Transverse colon (tissue), 4 donors: ENCODE data around the gene RAD51C. TPM values are rescaled to one million over a fixed set of nuclear protein-coding genes. Genes with fewer than 3 reads are reported as not detected.
"Not testable (repeated sequence)": the region's sequence is repeated elsewhere in the genome, so short reads cannot be mapped to it uniquely, and the experiment has no call there.

Source experiments
- DNase-seq: peaks from one replicate; pipeline ENCODE4 v3.0.0-alpha.2; 2019
- H3K27ac ChIP-seq, 4 donors: fragments of 200-600 bp; sonication (generic); 2 replicates each; pipeline ENCODE4 v1.5.1; 2016 to 2018; ENCODE audit warnings: inconsistent platforms in 4 of 4
- H3K27me3 ChIP-seq: fragments of 200-600 bp; sonication (generic); 2 replicates; pipeline ENCODE4 v1.5.1; 2017; ENCODE audit warnings: inconsistent platforms
- H3K36me3 ChIP-seq, 4 donors: fragments of 200-600 bp; sonication (generic); 2 replicates each; pipeline ENCODE4 v1.5.1; 2017 to 2019; ENCODE audit warnings: inconsistent platforms in 4 of 4
- H3K4me1 ChIP-seq, 4 donors: fragments of 200-600 bp; sonication (generic); 2 replicates each; pipeline ENCODE4 v1.5.1; 2017 to 2020; ENCODE audit warnings: inconsistent platforms in 4 of 4
- H3K4me3 ChIP-seq, 4 donors: fragments of 200-600 bp; sonication (generic); 1 replicate in 1 of 4; 2 replicates in 3 of 4; pipeline versions ENCODE4 v1.5.1 to v1.6.1; 2017 to 2019; ENCODE audit warnings: inconsistent platforms in 4 of 4
- H3K9me3 ChIP-seq, 2 donors: fragments of 200-600 bp; sonication (generic); 2 replicates each; pipeline ENCODE4 v1.5.1; 2017 to 2019; ENCODE audit warnings: inconsistent platforms in 2 of 2
- CTCF ChIP-seq, 5 experiments: fragments of 200-600 bp in 3 of 5; fragments of 450-650 bp in 2 of 5; sonication (generic) in 3 of 5; IDR thresholded peaks; 1 replicate in 2 of 5; 2 replicates in 3 of 5; pipeline ENCODE4 v1.5.1; 2016 to 2017; ENCODE audit warnings: antibody characterized with exemption in 5 of 5, inconsistent platforms in 3 of 5, mild to moderate bottlenecking in 2 of 5, moderate library complexity in 1 of 5
- EP300 ChIP-seq: sonication (generic); formaldehyde crosslinking; IDR thresholded peaks from one replicate; pipeline ENCODE4 v1.6.1; 2017; ENCODE audit warnings: antibody characterized with exemption, low read depth
- POLR2A ChIP-seq: fragments of 450-650 bp; IDR thresholded peaks from one replicate; pipeline ENCODE4 v1.6.1; 2016; ENCODE audit warnings: antibody characterized with exemption, mild to moderate bottlenecking, moderate library complexity
- POLR2AphosphoS5 ChIP-seq, 3 donors: sonication (generic); formaldehyde crosslinking; IDR thresholded peaks; one replicate each; pipeline ENCODE4 v1.6.1; 2016; ENCODE audit warnings: antibody characterized with exemption in 3 of 3
- WGBS, 2 donors: methylation state at CpG; one replicate each; pipeline ENCODE4 v1.1.5; 2018; ENCODE audit warnings: low coverage in 1 of 2; 5-methylcytosine and 5-hydroxymethylcytosine counted together
- in situ Hi-C, 4 donors: fragments of 200-750 bp; cut with MboI; loops; one replicate each; pipeline versions ENCODE4 v1.15.0 to v1.15.1; 2017; ENCODE audit warnings: low sequenced_read_pairs in 3 of 4, low pct_ligation_motif_present in 1 of 4, low pct_unique_long_range_greater_than_20kb in 1 of 4
- intact Hi-C: fragments of 100-400 bp; cut with DNase I; formaldehyde crosslinking; loops from one replicate; pipeline ENCODE4 v1.15.1; 2023; ENCODE audit warnings: low total_unique reads
- total RNA-seq, 4 donors: library from RNA; depleted of rRNA; stranded (reverse); fragments of >200 nt; gene quantifications; one replicate each; pipeline ENCODE4 v1.1.0, GENCODE V29; 2016

Gene RAD51C
- total RNA-seq, 4 donors from 2014 or later = 4.9 to 37.0 (median 9.2) TPM

GRCh38 chr17:58688521-58688920, 3.9 kb upstream of the RAD51C start:
- H3K27me3 ChIP-seq = no peaks in the 10 kb centered on the region
- TF ChIP-seq CTCF (IDR thresholded peaks at IDR 0.05) (no peak), EP300 (no peak), POLR2A (no peak), POLR2AphosphoS5 (IDR thresholded peaks at IDR 0.05) (no peak)
- no peak overlapping the region for H3K27ac ChIP-seq
- DNase-seq = no peak
- in situ Hi-C loops (no loop called here), intact Hi-C loops (no loop called here)
- H3K9me3 ChIP-seq = no peaks in the 10 kb centered on the region
- no peaks in the 10 kb centered on the region for H3K36me3 ChIP-seq
- H3K4me3 ChIP-seq = no peak overlapping the region
- peaks cover 5 to 15% (median 7%) of the 10 kb centered on the region in 4 donors for H3K4me1 ChIP-seq
- 83 to 85% methylated on average over 1 to 2 of the region's 2 CpGs for WGBS, 2 donors

- WGBS, 2 donors = 94 to 95% methylated on average over 6 to 7 of the region's 7 CpGs
- in situ Hi-C loops, DNase-seq, H3K36me3 ChIP-seq, H3K9me3 ChIP-seq, H3K27me3 ChIP-seq, H3K27ac ChIP-seq, H3K4me3 ChIP-seq: not testable (repeated sequence)
- intact Hi-C loops = loop anchor here (10.0 kb wide), 1 partner anchor 165 kb away; no protein-coding TSS in a partner anchor
- peaks cover 5 to 21% (median 8%) of the 10 kb centered on the region in 4 donors for H3K4me1 ChIP-seq
These were observed 2.4 kb upstream of the RAD51C start for GRCh38 chr17:58690033-58690432.

DNA sequence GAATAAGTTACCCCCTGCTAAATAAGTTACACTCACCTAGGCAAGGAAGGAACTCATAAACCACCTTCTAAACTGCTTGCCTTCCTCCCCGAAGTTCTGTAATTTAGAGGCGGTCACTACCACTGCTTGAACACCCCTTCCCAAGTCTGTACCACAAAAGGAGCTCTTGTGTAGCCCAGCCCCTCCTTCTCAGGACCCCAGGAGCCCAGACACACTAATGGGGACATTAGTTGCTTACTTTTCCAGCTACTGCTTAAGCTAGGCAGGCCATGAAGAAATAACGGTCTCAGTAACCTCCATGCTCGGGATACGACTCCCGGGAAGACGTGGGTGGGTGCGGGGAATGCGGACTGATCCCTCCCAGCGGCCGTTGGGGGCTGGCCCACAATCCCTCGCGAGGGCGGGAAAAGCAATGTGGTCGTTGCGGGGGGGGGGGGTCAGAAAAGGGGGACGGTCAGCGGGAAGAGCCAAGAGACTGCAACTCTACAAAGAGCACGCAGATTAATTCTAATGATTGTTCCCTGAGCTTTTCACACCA, 632 bp upstream of the RAD51C start, which contains the start of gene TEX14:
Gene TEX14 (minus strand): TSS at position 345 of the 538 bp plus-strand sequence. CDS start 40,044 bp downstream, outside the sequence.
- in situ Hi-C loops = no loop called here
- H3K4me3 ChIP-seq = peak within 1 kb of the TSS; percentile 48 to 68 (median 60)
- peaks cover 5 to 21% (median 8%) of the 10 kb centered on the region in 4 donors for H3K4me1 ChIP-seq
- H3K27me3 ChIP-seq = no peaks in the 10 kb centered on the region
- WGBS, 2 donors = 90 to 97% methylated on average over 6 to 18 of the region's 19 CpGs
- DNase-seq = no peak
- intact Hi-C loops = loop anchor here (10.0 kb wide), 1 partner anchor 167 kb away; no protein-coding TSS in a partner anchor
- no peak for TF ChIP-seq CTCF (IDR thresholded peaks at IDR 0.05)
- no peak for TF ChIP-seq POLR2AphosphoS5 (IDR thresholded peaks at IDR 0.05)
- TF ChIP-seq POLR2A = no peak
- TF ChIP-seq EP300 = no peak
- H3K27ac ChIP-seq = peak within 1 kb of the TSS; percentile 81 to 87 (median 83)
- H3K36me3 ChIP-seq = no peaks in the 10 kb centered on the region
- no peaks in the 10 kb centered on the region for H3K9me3 ChIP-seq

DNA sequence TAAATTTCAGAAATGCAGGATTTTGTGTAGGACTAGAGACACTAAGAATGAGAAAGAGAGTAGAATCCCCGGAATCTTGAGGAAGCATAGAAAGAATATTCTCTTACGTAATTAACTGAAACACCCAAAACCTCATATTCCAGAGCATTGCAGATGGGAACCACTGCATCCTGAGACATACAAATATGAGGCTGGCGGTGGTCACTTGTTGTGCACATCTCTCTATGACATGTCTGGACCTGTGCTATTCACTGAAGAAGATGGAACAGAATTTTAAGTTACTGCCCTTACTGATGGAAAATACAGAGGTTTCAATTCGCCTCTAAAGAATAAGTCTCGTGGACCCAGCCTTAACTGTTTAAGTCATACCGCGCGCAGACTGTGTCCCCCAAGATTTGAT, 806 bp downstream of the RAD51C start:
- intact Hi-C loops = loop anchor here (10.0 kb wide), 1 partner anchor 168 kb away; no protein-coding TSS in a partner anchor
- 66 to 70% methylated on average over 6 to 8 of the region's 8 CpGs for WGBS, 2 donors
- peaks cover 5 to 21% (median 8%) of the 10 kb centered on the region in 4 donors for H3K4me1 ChIP-seq
- H3K4me3 ChIP-seq = peak overlapping the region in 3 of 4 donors; percentile 48 to 68 (median 58)
- no peaks in the 10 kb centered on the region for H3K9me3 ChIP-seq
- H3K27ac ChIP-seq = peak overlapping the region; percentile 81 to 87 (median 83)
- no peaks in the 10 kb centered on the region for H3K36me3 ChIP-seq
- DNase-seq = no peak
- TF ChIP-seq POLR2AphosphoS5 (IDR thresholded peaks at IDR 0.05) = no peak
- TF ChIP-seq CTCF (IDR thresholded peaks at IDR 0.05) = no peak
- TF ChIP-seq POLR2A = no peak
- TF ChIP-seq EP300 = no peak
- in situ Hi-C loops = no loop called here
- no peaks in the 10 kb centered on the region for H3K27me3 ChIP-seq

DNA sequence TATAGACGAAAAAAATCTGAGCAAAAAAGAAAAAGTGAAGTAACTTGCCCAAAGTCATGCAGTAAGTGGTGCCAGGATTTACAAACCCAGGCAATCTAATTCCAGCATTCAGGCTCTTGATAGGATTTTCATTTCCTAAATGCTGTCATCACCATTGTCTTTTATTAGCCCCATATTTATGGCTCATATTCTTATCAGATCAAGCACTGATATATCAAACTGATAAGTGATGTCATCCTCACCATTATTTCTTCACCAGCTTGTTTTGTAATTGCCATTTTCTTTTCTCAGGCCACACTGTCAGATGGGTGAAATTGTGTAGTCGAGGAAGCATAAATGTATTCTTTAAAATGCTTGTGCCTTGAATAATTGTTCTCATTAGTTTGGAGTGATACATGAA, 1.3 kb downstream of the RAD51C start:
- 82 to 86% methylated on average over 2 of the region's 2 CpGs for WGBS, 2 donors
- H3K9me3 ChIP-seq = no peaks in the 10 kb centered on the region
- TF ChIP-seq EP300 = no peak
- in situ Hi-C loops (no loop called here), intact Hi-C loops (loop anchor here (10.0 kb wide), 1 partner anchor 169 kb away; no protein-coding TSS in a partner anchor)
- peaks cover 5 to 21% (median 8%) of the 10 kb centered on the region in 4 donors for H3K4me1 ChIP-seq
- H3K27me3 ChIP-seq = no peaks in the 10 kb centered on the region
- no peak overlapping the region for H3K27ac ChIP-seq
- no peak overlapping the region for H3K4me3 ChIP-seq
- no peaks in the 10 kb centered on the region for H3K36me3 ChIP-seq
- no peak for DNase-seq
